PFSK-1 (cell line): ENCODE results near the gene XXYLT1.

Experiments
- FOXP2 ChIP-seq: optimal IDR thresholded peaks from 2 replicates; pipeline ENCODE3; 2011; ENCODE audit warnings: borderline replicate concordance, control low read depth, inconsistent platforms; ENCODE audit not compliant: insufficient read depth; ENCODE audit errors: extremely low read length, extremely low read depth
- POLR2AphosphoS5 ChIP-seq: IDR thresholded peaks from 2 replicates; pipeline ENCODE4 v1.6.1; 2012; ENCODE audit warnings: low read depth, mild to moderate bottlenecking, control low read depth, low read length, moderate library complexity
- REST ChIP-seq, 2 experiments: IDR thresholded peaks; 2 replicates each; pipeline versions ENCODE4 v1.6.1 to v1.8.0; 2011 to 2012; ENCODE audit warnings: low read depth in 2 of 2, low read length in 2 of 2, control low read depth in 1 of 2, inconsistent platforms in 1 of 2, mild to moderate bottlenecking in 1 of 2, moderate library complexity in 1 of 2; ENCODE audit not compliant: insufficient read depth in 1 of 2
- SIN3A ChIP-seq: IDR thresholded peaks from 2 replicates; pipeline ENCODE4 v1.6.1; 2012; ENCODE audit warnings: mild to moderate bottlenecking, low read length, moderate library complexity, borderline replicate concordance; ENCODE audit not compliant: insufficient read depth
- TAF1 ChIP-seq: IDR thresholded peaks from 2 replicates; pipeline ENCODE4 v1.6.1; 2012; ENCODE audit warnings: low read length, control low read depth, borderline replicate concordance; ENCODE audit not compliant: insufficient read depth

The XXYLT1 gene

DNA sequence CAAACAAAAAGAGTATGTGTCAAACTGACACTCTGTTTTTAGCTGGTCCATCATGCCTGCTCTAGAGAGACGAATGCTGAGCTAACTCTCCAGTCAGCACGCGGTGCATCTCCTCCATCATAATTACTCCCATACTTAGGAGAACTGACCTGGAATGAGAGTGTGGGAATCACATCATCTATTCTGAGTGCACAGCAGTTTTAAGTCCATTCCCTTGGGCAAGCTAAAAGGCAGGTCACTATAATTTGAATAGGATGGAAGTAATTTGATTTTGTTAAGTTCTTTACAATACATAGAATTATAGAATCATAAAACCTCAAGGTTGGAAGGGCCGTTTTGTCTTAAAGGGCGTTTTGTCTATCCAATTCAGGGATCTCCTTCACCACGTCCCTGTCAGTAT lies 251.6 kb downstream of the XXYLT1 start:
- TF ChIP-seq SIN3A (no peak), TAF1 (no peak), POLR2AphosphoS5 (no peak), REST (IDR thresholded peaks at IDR 0.05; ENCODE audit: insufficient read depth in 1 of 2, low read depth in 2 of 2, low read length in 2 of 2) (no peak), FOXP2 (no peak)
